HEK293 (cell line): Measurements from ENCODE around the gene TRAF6.

Experiments
- CTCF ChIA-PET: fragments of 350-600 bp; formaldehyde crosslinking; extraction: SDS; loops from one replicate; lab custom pipeline; 2021; ENCODE audit warnings: antibody characterized with exemption; lab: Yijun Ruan, JAX
- POLR2A ChIA-PET: fragments of 300-600 bp; formaldehyde crosslinking; extraction: SDS; loops from one replicate; lab custom pipeline; 2020; ENCODE audit warnings: antibody characterized with exemption, inconsistent platforms; lab: Yijun Ruan, JAX
- H3K27ac ChIP-seq: fragments of 200-500 bp; sonication (Bioruptor generic); 2 replicates; pipeline ENCODE4 v1.5.1; 2014; ENCODE audit warnings: low read depth, low read length, control low read depth, inconsistent platforms; ENCODE audit errors: extremely low read depth
- H3K36me3 ChIP-seq, 2 experiments: fragments of 200-500 bp in 1 of 2; sonication (Bioruptor generic) in 1 of 2; 1 replicate in 1 of 2; 2 replicates in 1 of 2; pipeline ENCODE4 v1.5.1; 2014 to 2017; ENCODE audit warnings: inconsistent platforms in 2 of 2, low read length in 2 of 2; ENCODE audit not compliant: control insufficient read depth in 2 of 2, insufficient read depth in 1 of 2
- H3K4me1 ChIP-seq: fragments of 200-500 bp; sonication (Bioruptor generic); 2 replicates; pipeline ENCODE4 v1.5.1; 2014; ENCODE audit warnings: mild to moderate bottlenecking, low read length, inconsistent platforms; ENCODE audit not compliant: control insufficient read depth, insufficient read depth
- H3K4me3 ChIP-seq: 2 replicates; pipeline ENCODE4 v1.5.1; 2011; ENCODE audit warnings: low read depth, mild to moderate bottlenecking, control low read depth, low read length, moderate library complexity
- H3K9me3 ChIP-seq: fragments of 200-500 bp; sonication (Bioruptor generic); 2 replicates; pipeline ENCODE4 v1.5.1; 2014; ENCODE audit warnings: low read depth, low read length, inconsistent platforms; ENCODE audit not compliant: control insufficient read depth, insufficient read depth
- FEZF1 ChIP-seq: fragments of 450-650 bp; formaldehyde crosslinking; IDR thresholded peaks from 2 replicates; pipeline ENCODE4 v1.5.1; 2016; ENCODE audit warnings: missing biosample characterization, missing genetic modification characterization
- KLF8 ChIP-seq: fragments of 450-650 bp; formaldehyde crosslinking; IDR thresholded peaks from 2 replicates; pipeline ENCODE4 v1.5.1; 2016; ENCODE audit warnings: missing biosample characterization, missing genetic modification characterization
- PRDM10 ChIP-seq: fragments of 450-650 bp; formaldehyde crosslinking; IDR thresholded peaks from 2 replicates; pipeline ENCODE4 v1.5.1; 2016; ENCODE audit warnings: missing biosample characterization, missing genetic modification characterization
- PRDM2 ChIP-seq: fragments of 450-650 bp; formaldehyde crosslinking; IDR thresholded peaks from 2 replicates; pipeline ENCODE4 v1.5.1; 2016; ENCODE audit warnings: missing biosample characterization, missing genetic modification characterization, borderline replicate concordance
- ZBTB48 ChIP-seq: fragments of 450-650 bp; formaldehyde crosslinking; IDR thresholded peaks from 2 replicates; pipeline ENCODE4 v1.5.1; 2016; ENCODE audit warnings: missing biosample characterization, missing genetic modification characterization
- ZNF133 ChIP-seq: fragments of 450-650 bp; formaldehyde crosslinking; IDR thresholded peaks from 2 replicates; pipeline ENCODE4 v1.5.1; 2016; ENCODE audit warnings: missing biosample characterization, missing genetic modification characterization
- ZNF2 ChIP-seq: fragments of 450-650 bp; formaldehyde crosslinking; IDR thresholded peaks from 2 replicates; pipeline ENCODE4 v1.5.1; 2016; ENCODE audit warnings: missing biosample characterization, missing genetic modification characterization
- ZNF416 ChIP-seq: fragments of 450-650 bp; formaldehyde crosslinking; IDR thresholded peaks from 2 replicates; pipeline ENCODE4 v1.5.1; 2016; ENCODE audit warnings: missing biosample characterization, missing genetic modification characterization
- ZNF473 ChIP-seq: fragments of 450-650 bp; formaldehyde crosslinking; IDR thresholded peaks from 2 replicates; pipeline ENCODE4 v1.5.1; 2017; ENCODE audit warnings: missing biosample characterization, missing genetic modification characterization
- ZNF518A ChIP-seq: fragments of 450-650 bp; formaldehyde crosslinking; conservative IDR thresholded peaks from 2 replicates; pipeline ENCODE4 v1.5.1; 2016; ENCODE audit warnings: low read depth, missing biosample characterization, missing genetic modification characterization
- ZNF529 ChIP-seq: fragments of 450-650 bp; formaldehyde crosslinking; IDR thresholded peaks from 2 replicates; pipeline ENCODE4 v1.5.1; 2017; ENCODE audit warnings: missing genetic modification characterization, missing biosample characterization; ENCODE audit not compliant: insufficient replicate concordance
- ZNF558 ChIP-seq: fragments of 450-650 bp; formaldehyde crosslinking; IDR thresholded peaks from 2 replicates; pipeline ENCODE4 v1.5.1; 2016; ENCODE audit warnings: missing biosample characterization, missing genetic modification characterization
- ZNF561 ChIP-seq: fragments of 450-650 bp; IDR thresholded peaks from 2 replicates; pipeline ENCODE4 v1.5.1; 2018; ENCODE audit warnings: missing biosample characterization, missing genetic modification characterization, borderline replicate concordance
- ZNF571 ChIP-seq: fragments of 450-650 bp; formaldehyde crosslinking; IDR thresholded peaks from 2 replicates; pipeline ENCODE4 v1.5.0; 2017; ENCODE audit warnings: missing biosample characterization, missing genetic modification characterization
- ZNF629 ChIP-seq: fragments of 450-650 bp; formaldehyde crosslinking; IDR thresholded peaks from 2 replicates; pipeline ENCODE4 v1.5.1; 2017; ENCODE audit warnings: missing biosample characterization, missing genetic modification characterization
- ZNF707 ChIP-seq: fragments of 450-650 bp; formaldehyde crosslinking; IDR thresholded peaks from 2 replicates; pipeline ENCODE4 v1.5.1; 2016; ENCODE audit warnings: missing biosample characterization, missing genetic modification characterization
- ZNF785 ChIP-seq: fragments of 450-650 bp; formaldehyde crosslinking; IDR thresholded peaks from 2 replicates; pipeline ENCODE4 v1.5.1; 2016; ENCODE audit warnings: missing biosample characterization, missing genetic modification characterization
- ZSCAN23 ChIP-seq: fragments of 450-650 bp; formaldehyde crosslinking; IDR thresholded peaks from 2 replicates; pipeline ENCODE4 v1.5.1; 2016; ENCODE audit warnings: missing biosample characterization, missing genetic modification characterization
- ZSCAN30 ChIP-seq: fragments of 450-650 bp; IDR thresholded peaks from 2 replicates; pipeline ENCODE4 v1.5.1; 2018; ENCODE audit warnings: missing biosample characterization, mild to moderate bottlenecking, missing genetic modification characterization, moderate library complexity

TRAF6 gene

GRCh38 chr11:36488096-36488495 is 22.0 kb downstream of the TRAF6 start:
- POLR2A ChIA-PET = interaction anchor here (1.1 kb wide), 1 partner anchor 18 kb away, joined by 3 read pairs; no protein-coding TSS in a partner anchor
- TF ChIP-seq FEZF1 (tag by site-specific recombination) (no peak), ZNF707 (tag by site-specific recombination) (no peak), ZSCAN23 (tag by site-specific recombination) (no peak), ZNF785 (tag by site-specific recombination) (no peak), ZNF416 (tag by site-specific recombination) (no peak), ZSCAN30 (tag by site-specific recombination) (no peak), PRDM10 (tag by site-specific recombination) (no peak), ZNF473 (tag by site-specific recombination) (no peak), ZNF518A (tag by site-specific recombination) (no peak), ZNF571 (tag by site-specific recombination) (no peak), ZNF133 (tag by site-specific recombination) (no peak), ZNF629 (tag by site-specific recombination) (no peak), KLF8 (tag by site-specific recombination) (no peak)
- Histone ChIP-seq H3K4me3 (no peak overlapping the region), H3K4me1 (no peaks in the 10 kb centered on the region), H3K9me3 (no peaks in the 10 kb centered on the region), H3K36me3 (peaks cover 3 to 88% of the 10 kb centered on the region in 2 experiments; a peak in 2 of 3 replicates), H3K27ac (no peak overlapping the region)
- CTCF ChIA-PET = interaction anchor here (0.6 to 1.7 kb wide), 7 partner anchors 9 to 224 kb away, joined by 3 to 9 read pairs (median 3); no protein-coding TSS in a partner anchor

GRCh38 chr11:36487619-36488018 is 22.5 kb downstream of the TRAF6 start:
- no peaks in the 10 kb centered on the region for H3K9me3 ChIP-seq
- H3K4me1 ChIP-seq = no peaks in the 10 kb centered on the region
- H3K27ac ChIP-seq = no peak overlapping the region
- CTCF ChIA-PET = interaction anchor here (0.7 to 1.7 kb wide), 4 partner anchors 9 to 195 kb away, joined by 3 to 9 read pairs (median 4); no protein-coding TSS in a partner anchor
- POLR2A ChIA-PET = no interaction called here
- no peak overlapping the region for H3K4me3 ChIP-seq
- peaks cover 3 to 85% of the 10 kb centered on the region in 2 experiments; a peak in 2 of 3 replicates for H3K36me3 ChIP-seq
- TF ChIP-seq ZNF561 (tag by site-specific recombination) = no peak
- TF ChIP-seq ZBTB48 (tag by site-specific recombination) = no peak
- TF ChIP-seq PRDM2 (tag by site-specific recombination) = no peak
- TF ChIP-seq ZNF558 (tag by site-specific recombination) = no peak
- TF ChIP-seq ZNF529 (tag by site-specific recombination) = no peak
- TF ChIP-seq ZNF2 (tag by site-specific recombination) = no peak
